ENCODE results near the gene GPR18. TPM values are rescaled to one million over a fixed set of nuclear protein-coding genes. Genes with fewer than 3 reads are reported as not detected.

The GPR18 gene
- total and polyA plus RNA-seq, 9 donors = 0.04 to 0.24 (median 0.17) TPM; not detected in 4

DNA sequence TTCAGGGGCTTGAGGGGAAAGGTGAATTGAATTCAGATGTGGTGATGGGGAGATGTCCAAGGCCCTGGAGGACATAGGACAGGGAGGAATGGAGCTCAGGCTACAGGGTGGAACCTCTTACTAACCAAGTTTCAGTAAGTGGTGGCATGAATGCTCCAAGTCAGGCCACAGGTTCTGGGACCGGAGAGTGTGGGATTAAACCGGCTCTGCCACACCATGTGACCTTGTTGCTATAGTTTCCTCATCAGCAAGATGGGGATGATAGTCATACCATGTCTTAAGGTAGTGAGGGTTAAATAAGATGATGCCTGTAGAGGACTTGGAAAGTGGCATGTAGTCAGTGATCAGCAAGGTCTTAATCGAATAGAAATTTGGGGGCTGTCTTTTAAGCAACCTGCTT, 32.7 kb upstream of the GPR18 start:
- WGBS (ENCODE audit: insufficient coverage) = 87% methylated on average over 3 of the region's 3 CpGs
- H3K9me3 ChIP-seq (replicated peaks; ENCODE audit: control insufficient read depth, low read depth, low read length) = no peaks in the 10 kb centered on the region
- H3K4me1 ChIP-seq (ENCODE audit: control insufficient read depth, insufficient read depth, low read length) = peaks cover 6% of the 10 kb centered on the region

DNA sequence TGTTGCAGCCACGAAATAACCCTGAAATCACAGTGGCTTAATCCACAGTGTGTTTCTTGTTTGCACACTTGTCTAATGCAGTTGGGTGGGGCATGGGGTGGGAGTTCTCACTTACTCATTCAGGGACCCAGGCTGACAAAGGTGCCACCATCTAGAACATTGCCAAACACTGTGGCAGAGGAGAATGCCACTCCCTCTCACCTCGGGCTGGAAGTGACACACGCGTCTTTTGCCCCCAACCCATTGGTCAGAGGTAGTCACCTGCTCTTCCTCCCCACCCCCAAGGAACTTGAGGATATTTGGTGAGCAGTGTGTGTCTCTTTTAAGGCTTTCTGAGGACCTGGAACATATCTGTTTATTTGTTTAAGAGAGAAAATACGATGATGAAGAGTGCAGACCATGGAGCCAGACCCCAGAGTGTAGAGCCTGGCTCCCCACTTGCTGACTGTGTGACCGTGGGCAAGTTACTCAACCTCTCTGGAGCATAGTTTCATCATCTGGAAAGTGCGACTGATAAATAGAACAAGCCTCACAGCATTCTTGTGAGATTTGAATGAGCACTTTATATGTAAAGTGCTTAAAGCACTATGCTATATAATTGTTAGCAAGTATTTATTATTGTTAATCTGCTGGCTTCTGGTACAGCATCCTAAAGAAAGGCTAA, 31.6 kb upstream of the GPR18 start:
- no peak overlapping the region for H3K4me3 ChIP-seq (ENCODE audit: low read length)
- DNase-seq = no peak
- peaks cover 3% of the 10 kb centered on the region for H3K36me3 ChIP-seq (ENCODE audit: control insufficient read depth, insufficient read depth, low read length)
- H3K4me1 ChIP-seq (ENCODE audit: control insufficient read depth, insufficient read depth, low read length) = peaks cover 11% of the 10 kb centered on the region
- WGBS (ENCODE audit: insufficient coverage) = 61% methylated on average over 2 of the region's 7 CpGs
- no peaks in the 10 kb centered on the region for H3K27me3 ChIP-seq (ENCODE audit: control insufficient read depth, insufficient read depth, low read length)
- H3K27ac ChIP-seq (ENCODE audit: low read length) = no peak overlapping the region
- H3K9me3 ChIP-seq (replicated peaks; ENCODE audit: control insufficient read depth, low read depth, low read length) = no peaks in the 10 kb centered on the region

More for the DNA sequence above, 32.7 kb upstream of the GPR18 start:
- no peak overlapping the region for H3K4me3 ChIP-seq (ENCODE audit: low read length)
- peaks cover 3% of the 10 kb centered on the region for H3K36me3 ChIP-seq (ENCODE audit: control insufficient read depth, insufficient read depth, low read length)
- no peak overlapping the region for H3K27ac ChIP-seq (ENCODE audit: low read length)
- no peak for DNase-seq
- no peaks in the 10 kb centered on the region for H3K27me3 ChIP-seq (ENCODE audit: control insufficient read depth, insufficient read depth, low read length)

DNA sequence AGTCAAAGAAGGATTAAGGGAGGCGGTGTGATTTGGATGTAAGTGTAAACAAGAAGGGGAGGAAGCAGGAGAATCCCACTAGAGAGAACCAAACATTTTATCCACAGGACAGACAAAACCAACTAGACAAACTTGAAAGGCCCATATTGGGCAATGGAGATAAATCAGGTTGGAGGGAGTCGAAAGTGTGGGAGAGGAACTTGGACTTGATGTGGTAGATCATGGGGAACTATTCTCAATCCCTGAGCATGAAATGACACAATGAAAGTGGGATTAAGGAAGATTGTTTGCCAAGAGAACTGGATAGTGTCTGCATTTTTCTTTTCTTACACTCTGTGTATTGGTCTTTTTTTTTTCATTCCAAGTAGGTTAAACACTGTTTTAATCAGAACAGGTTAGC, 31.1 kb upstream of the GPR18 start:
- Histone ChIP-seq H3K36me3 (ENCODE audit: control insufficient read depth, insufficient read depth, low read length) (peaks cover 3% of the 10 kb centered on the region), H3K9me3 (replicated peaks; ENCODE audit: control insufficient read depth, low read depth, low read length) (no peaks in the 10 kb centered on the region), H3K27ac (ENCODE audit: low read length) (no peak overlapping the region), H3K27me3 (ENCODE audit: control insufficient read depth, insufficient read depth, low read length) (no peaks in the 10 kb centered on the region), H3K4me3 (ENCODE audit: low read length) (no peak overlapping the region), H3K4me1 (ENCODE audit: control insufficient read depth, insufficient read depth, low read length) (peaks cover 11% of the 10 kb centered on the region)
- 100% methylated on average over 1 of the region's 2 CpGs for WGBS (ENCODE audit: insufficient coverage)
- DNase-seq = peak; percentile 32

DNA sequence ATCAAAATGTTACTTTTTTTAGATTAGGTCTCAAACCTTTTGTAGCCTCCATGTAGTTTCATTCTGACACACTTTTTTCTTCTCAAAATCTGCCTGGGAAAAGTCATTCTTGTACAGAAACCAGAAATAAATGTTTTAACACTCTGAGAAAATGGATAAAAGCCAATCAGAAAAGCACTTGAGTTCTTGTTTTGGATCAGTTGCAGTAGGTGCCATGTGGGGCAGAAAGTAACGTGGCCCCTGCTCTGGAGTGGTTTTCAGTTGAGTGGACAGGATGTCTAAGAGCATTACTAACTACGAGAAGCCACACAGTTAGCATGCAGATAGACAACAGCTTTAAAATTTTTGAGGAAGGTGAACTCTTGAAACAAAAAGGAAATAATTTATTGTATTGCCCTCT, 29.9 kb upstream of the GPR18 start:
- Histone ChIP-seq H3K27me3 (ENCODE audit: control insufficient read depth, insufficient read depth, low read length) (no peaks in the 10 kb centered on the region), H3K4me3 (ENCODE audit: low read length) (no peak overlapping the region), H3K36me3 (ENCODE audit: control insufficient read depth, insufficient read depth, low read length) (peaks cover 3% of the 10 kb centered on the region), H3K4me1 (ENCODE audit: control insufficient read depth, insufficient read depth, low read length) (peaks cover 11% of the 10 kb centered on the region), H3K27ac (ENCODE audit: low read length) (no peak overlapping the region), H3K9me3 (replicated peaks; ENCODE audit: control insufficient read depth, low read depth, low read length) (no peaks in the 10 kb centered on the region)
- WGBS (ENCODE audit: insufficient coverage) = no CpG with 5 or more reads among the region's 2 CpGs
- DNase-seq = peak; percentile 27

DNA sequence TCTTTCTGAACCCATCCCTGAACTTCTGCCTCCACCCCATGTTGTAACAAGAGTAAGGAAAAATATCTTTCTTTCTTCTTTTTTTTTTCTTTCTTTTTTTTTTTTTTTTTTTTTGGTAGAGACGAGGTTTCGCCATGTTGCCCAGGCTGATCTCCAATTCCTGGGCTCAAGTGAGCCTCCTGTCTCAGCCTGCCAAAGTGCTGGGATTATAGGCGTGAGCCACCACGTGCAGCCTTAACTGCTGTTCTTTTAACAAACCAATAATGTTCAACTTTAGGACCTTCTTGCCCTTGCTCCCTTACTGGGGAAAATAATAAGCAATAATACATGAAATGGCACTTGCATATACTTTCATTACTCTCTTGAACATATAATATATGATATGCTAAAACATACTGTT, 29.4 kb upstream of the GPR18 start:
- H3K27me3 ChIP-seq (ENCODE audit: control insufficient read depth, insufficient read depth, low read length) = no peaks in the 10 kb centered on the region
- H3K4me3 ChIP-seq (ENCODE audit: low read length) = no peak overlapping the region
- H3K4me1 ChIP-seq (ENCODE audit: control insufficient read depth, insufficient read depth, low read length) = peaks cover 11% of the 10 kb centered on the region
- H3K27ac ChIP-seq (ENCODE audit: low read length) = no peak overlapping the region
- WGBS (ENCODE audit: insufficient coverage) = 27% methylated on average over 2 of the region's 4 CpGs
- H3K9me3 ChIP-seq (replicated peaks; ENCODE audit: control insufficient read depth, low read depth, low read length) = no peaks in the 10 kb centered on the region
- peaks cover 3% of the 10 kb centered on the region for H3K36me3 ChIP-seq (ENCODE audit: control insufficient read depth, insufficient read depth, low read length)
- peak; percentile 43 for DNase-seq

DNA sequence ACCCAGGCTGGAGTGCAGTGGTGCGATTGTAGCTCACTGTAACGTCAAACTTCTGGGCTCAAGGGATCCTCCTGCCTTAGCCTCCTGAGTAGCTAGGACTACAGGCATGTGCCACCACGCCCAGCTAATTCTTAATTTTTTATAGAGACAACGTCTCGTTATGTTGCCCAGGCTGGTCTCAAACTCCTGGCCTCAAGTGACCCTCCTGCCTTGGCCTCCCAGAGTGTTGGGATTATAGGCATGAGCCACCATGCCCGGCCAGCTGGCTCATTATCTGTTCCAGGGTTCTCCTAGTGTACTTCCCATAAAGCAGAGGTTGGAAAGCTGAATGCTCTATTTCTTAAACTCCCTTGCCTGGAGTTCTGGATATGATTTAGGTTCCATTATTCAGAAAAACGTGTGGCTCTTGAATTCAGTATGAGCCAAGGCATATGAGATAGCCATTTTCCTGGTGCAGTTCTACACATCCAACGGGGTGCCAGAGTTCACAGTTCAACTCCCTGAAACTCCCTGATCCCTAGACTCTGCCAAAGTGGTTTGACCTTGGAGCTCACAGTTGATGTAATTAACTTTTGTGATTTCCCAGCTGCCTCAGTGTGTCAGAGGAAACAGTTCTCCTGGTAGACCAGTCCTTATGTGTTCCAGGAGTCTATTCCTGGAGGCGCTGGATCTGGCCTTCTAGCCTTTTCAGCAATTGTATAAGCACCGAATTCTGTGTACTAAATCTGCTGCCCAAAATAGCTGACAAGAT, 27.4 kb upstream of the GPR18 start:
- Histone ChIP-seq H3K4me1 (ENCODE audit: control insufficient read depth, insufficient read depth, low read length) (peaks cover 17% of the 10 kb centered on the region), H3K27me3 (ENCODE audit: control insufficient read depth, insufficient read depth, low read length) (no peaks in the 10 kb centered on the region), H3K4me3 (ENCODE audit: low read length) (no peak overlapping the region), H3K9me3 (replicated peaks; ENCODE audit: control insufficient read depth, low read depth, low read length) (no peaks in the 10 kb centered on the region), H3K27ac (ENCODE audit: low read length) (no peak overlapping the region), H3K36me3 (ENCODE audit: control insufficient read depth, insufficient read depth, low read length) (peaks cover 3% of the 10 kb centered on the region)
- DNase-seq = peak; percentile 23
- 73% methylated on average over 8 of the region's 10 CpGs for WGBS (ENCODE audit: insufficient coverage)

DNA sequence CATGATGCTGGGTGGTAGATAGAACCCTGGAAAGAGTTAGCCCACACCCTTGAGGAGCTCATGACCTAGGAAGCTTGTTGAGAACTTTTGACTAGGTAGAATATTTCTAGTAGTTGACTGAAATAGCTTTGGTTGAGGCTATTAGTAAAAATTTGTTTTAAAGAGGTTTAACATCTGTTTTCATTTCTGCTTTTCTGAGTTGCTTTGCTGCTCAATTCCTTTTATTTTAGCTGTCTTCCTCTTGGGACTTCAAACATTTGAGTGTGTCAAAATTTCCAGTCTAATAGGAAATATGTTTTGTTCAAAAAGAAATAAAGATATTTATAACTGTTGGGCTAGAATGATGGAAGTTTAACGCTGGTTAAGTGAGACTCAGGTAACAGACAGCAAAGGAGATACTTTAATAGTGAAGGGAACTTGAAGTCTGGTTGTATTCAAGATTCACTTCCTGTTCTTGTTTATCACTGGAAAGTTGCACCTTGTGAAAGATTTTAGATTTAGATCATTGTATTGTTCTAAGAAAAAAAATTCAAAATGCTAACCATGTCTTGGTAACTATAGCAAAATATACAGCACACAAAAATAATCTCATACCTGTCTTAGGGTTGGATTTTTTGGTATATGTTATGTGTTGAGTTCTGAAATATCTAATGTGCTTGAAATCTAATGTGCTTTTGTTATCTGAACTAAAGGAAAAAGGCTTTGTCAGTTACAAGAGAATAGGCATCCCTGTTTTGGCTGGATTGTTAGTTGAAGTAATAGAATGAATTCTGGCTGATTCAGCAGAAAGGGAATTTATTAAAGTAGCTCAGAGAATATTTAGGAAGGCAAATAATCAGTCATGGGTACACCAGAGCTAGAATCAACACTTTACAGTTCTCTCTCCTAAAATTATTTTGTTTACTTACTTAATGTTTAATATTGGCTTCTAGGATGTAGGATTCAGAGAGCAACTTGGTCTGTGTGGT, 24.4 kb upstream of the GPR18 start:
- Histone ChIP-seq H3K9me3 (replicated peaks; ENCODE audit: control insufficient read depth, low read depth, low read length) (no peaks in the 10 kb centered on the region), H3K27me3 (ENCODE audit: control insufficient read depth, insufficient read depth, low read length) (no peaks in the 10 kb centered on the region), H3K27ac (ENCODE audit: low read length) (peak overlapping the region; percentile 80), H3K4me1 (ENCODE audit: control insufficient read depth, insufficient read depth, low read length) (peaks cover 16% of the 10 kb centered on the region), H3K36me3 (ENCODE audit: control insufficient read depth, insufficient read depth, low read length) (no peaks in the 10 kb centered on the region), H3K4me3 (ENCODE audit: low read length) (no peak overlapping the region)
- peak; percentile 86 for DNase-seq
- 14% methylated on average over 1 of the region's 1 CpG for WGBS (ENCODE audit: insufficient coverage)

DNA sequence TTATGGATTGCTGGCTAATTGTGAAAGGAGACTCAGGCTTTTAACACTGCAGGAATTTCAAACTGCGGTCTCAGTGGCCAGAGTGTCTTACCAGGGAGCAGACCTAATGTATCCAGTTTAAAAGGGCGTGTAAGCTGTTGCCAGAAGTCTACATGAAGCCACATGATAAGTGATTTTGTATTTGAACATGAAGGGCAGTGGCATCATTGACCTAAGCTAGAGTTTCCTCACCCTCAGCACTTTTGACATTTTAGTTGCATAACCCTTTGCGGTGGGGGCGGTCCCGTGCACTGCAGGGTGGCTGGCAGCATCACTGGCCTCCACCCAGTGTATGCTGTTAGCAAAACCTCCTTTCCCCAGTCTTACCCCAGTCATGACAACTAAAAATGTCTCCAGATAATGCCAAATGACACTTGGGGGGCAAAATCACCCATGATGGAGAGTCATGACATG, 23.7 kb upstream of the GPR18 start:
- 93% methylated on average over 3 of the region's 5 CpGs for WGBS (ENCODE audit: insufficient coverage)
- peaks cover 11% of the 10 kb centered on the region for H3K4me1 ChIP-seq (ENCODE audit: control insufficient read depth, insufficient read depth, low read length)
- peak; percentile 62 for DNase-seq
- peak overlapping the region; percentile 80 for H3K27ac ChIP-seq (ENCODE audit: low read length)
- H3K9me3 ChIP-seq (replicated peaks; ENCODE audit: control insufficient read depth, low read depth, low read length) = no peaks in the 10 kb centered on the region
- H3K27me3 ChIP-seq (ENCODE audit: control insufficient read depth, insufficient read depth, low read length) = no peaks in the 10 kb centered on the region
- H3K4me3 ChIP-seq (ENCODE audit: low read length) = no peak overlapping the region
- H3K36me3 ChIP-seq (ENCODE audit: control insufficient read depth, insufficient read depth, low read length) = no peaks in the 10 kb centered on the region

DNA sequence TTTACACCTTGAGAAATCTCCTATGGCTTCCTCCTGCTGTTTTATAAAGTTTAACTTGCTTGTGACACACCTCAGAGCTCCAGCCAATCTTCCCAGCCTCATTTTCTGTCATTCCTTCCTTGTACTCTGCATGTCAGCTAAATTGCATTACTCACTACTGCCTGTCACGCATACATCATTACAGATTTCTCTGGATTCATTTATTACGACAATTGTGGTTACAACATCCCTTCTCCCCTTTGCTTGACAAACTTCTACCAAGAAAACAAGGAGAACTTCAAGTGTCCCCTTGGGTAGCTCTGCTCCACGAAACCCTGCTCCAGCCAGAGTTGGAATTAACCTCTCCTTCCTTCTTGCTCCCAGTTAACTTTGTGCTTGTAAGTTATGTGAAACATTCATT, 22.0 kb upstream of the GPR18 start:
- no peaks in the 10 kb centered on the region for H3K9me3 ChIP-seq (replicated peaks; ENCODE audit: control insufficient read depth, low read depth, low read length)
- no peak overlapping the region for H3K4me3 ChIP-seq (ENCODE audit: low read length)
- no peak overlapping the region for H3K27ac ChIP-seq (ENCODE audit: low read length)
- H3K4me1 ChIP-seq (ENCODE audit: control insufficient read depth, insufficient read depth, low read length) = peaks cover 6% of the 10 kb centered on the region
- no peaks in the 10 kb centered on the region for H3K36me3 ChIP-seq (ENCODE audit: control insufficient read depth, insufficient read depth, low read length)
- no peak for DNase-seq
- H3K27me3 ChIP-seq (ENCODE audit: control insufficient read depth, insufficient read depth, low read length) = no peaks in the 10 kb centered on the region
- WGBS (ENCODE audit: insufficient coverage) = 100% methylated on average over 1 of the region's 3 CpGs

DNA sequence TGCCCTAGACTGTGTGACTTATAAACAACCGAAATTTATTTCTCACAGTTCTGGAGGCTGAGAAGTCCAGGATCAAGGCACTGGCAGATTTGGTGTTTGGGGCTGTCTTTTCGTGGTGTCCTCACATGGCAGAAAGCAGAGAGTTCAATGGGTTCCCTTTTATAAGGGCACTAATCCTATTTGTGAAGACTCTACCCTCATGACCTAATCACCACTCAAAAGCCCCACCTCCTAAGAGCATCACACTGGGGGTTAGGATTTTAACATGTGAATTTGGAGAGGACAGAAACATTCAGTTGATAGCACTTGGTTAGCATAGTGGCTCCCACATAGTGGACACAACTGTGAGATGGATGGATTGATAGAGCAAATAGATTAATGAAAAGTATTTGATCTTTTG, 21.5 kb upstream of the GPR18 start:
- WGBS (ENCODE audit: insufficient coverage) = no CpG with 5 or more reads among the region's 2 CpGs
- Histone ChIP-seq H3K9me3 (replicated peaks; ENCODE audit: control insufficient read depth, low read depth, low read length) (no peaks in the 10 kb centered on the region), H3K36me3 (ENCODE audit: control insufficient read depth, insufficient read depth, low read length) (no peaks in the 10 kb centered on the region), H3K27me3 (ENCODE audit: control insufficient read depth, insufficient read depth, low read length) (no peaks in the 10 kb centered on the region), H3K4me3 (ENCODE audit: low read length) (no peak overlapping the region), H3K27ac (ENCODE audit: low read length) (no peak overlapping the region), H3K4me1 (ENCODE audit: control insufficient read depth, insufficient read depth, low read length) (peaks cover 6% of the 10 kb centered on the region)
- no peak for DNase-seq
